IMR-90 (cell line): ENCODE data around the gene CFAP61.

Experiments used
- CHD1 ChIP-seq: IDR thresholded peaks from 2 replicates; pipeline ENCODE4 v1.6.1; 2012; ENCODE audit warnings: low read depth, low read length, improper control_type of control experiment
- CTCF ChIP-seq: conservative IDR thresholded peaks from 2 replicates; pipeline ENCODE4 v1.5.1; 2012; ENCODE audit warnings: mild to moderate bottlenecking, low read depth, low read length, improper control_type of control experiment
- ELK1 ChIP-seq: fragments of 150-350 bp; IDR thresholded peaks from 2 replicates; pipeline ENCODE4 v1.6.1; 2016; ENCODE audit warnings: low read depth, mild to moderate bottlenecking, low read length, moderate library complexity, borderline replicate concordance
- POLR2A ChIP-seq: IDR thresholded peaks from 2 replicates; pipeline ENCODE4 v1.6.1; 2012; ENCODE audit warnings: mild to moderate bottlenecking, low read depth, low read length
- RAD21 ChIP-seq: IDR thresholded peaks from 2 replicates; pipeline ENCODE4 v1.6.1; 2012; ENCODE audit warnings: low read length, improper control_type of control experiment
- RFX5 ChIP-seq: IDR thresholded peaks from 2 replicates; pipeline ENCODE4 v1.8.0; 2012; ENCODE audit warnings: low read depth, mild to moderate bottlenecking, low read length, moderate library complexity
- SMC3 ChIP-seq: fragments of 150-350 bp; IDR thresholded peaks from 2 replicates; pipeline ENCODE4 v1.6.1; 2016; ENCODE audit warnings: low read depth, mild to moderate bottlenecking, antibody characterized with exemption, low read length, moderate library complexity
- USF2 ChIP-seq: fragments of 150-350 bp; IDR thresholded peaks from 2 replicates; pipeline ENCODE4 v1.6.1; 2017; ENCODE audit warnings: mild to moderate bottlenecking, antibody characterized with exemption, low read length, low read depth

GRCh38 chr20:20341371-20341770 is 289.0 kb downstream of the CFAP61 start:
- TF ChIP-seq CTCF (no peak), USF2 (no peak), ELK1 (no peak), CHD1 (no peak), RFX5 (no peak), POLR2A (no peak), SMC3 (no peak), RAD21 (no peak)
